Neural cell (in vitro differentiated cells): ENCODE results near the gene PLCB4. TPM values are rescaled to one million over a fixed set of nuclear protein-coding genes. Genes with fewer than 3 reads are reported as not detected.

Experiments
- H2AFZ ChIP-seq: fragments of 200-600, 300-800 bp; sonication (generic), shearing (Covaris generic); 2 replicates; pipeline ENCODE4 v1.6.0; 2014; ENCODE audit warnings: low read depth, mild to moderate bottlenecking, antibody characterized with exemption, low read length, moderate library complexity
- H3F3A ChIP-seq: fragments of 200-600 bp; shearing (Covaris generic); 2 replicates; pipeline ENCODE4 v1.6.1; 2016; ENCODE audit warnings: mild to moderate bottlenecking, moderate library complexity, mixed read lengths, antibody characterized with exemption, low read length; ENCODE audit not compliant: insufficient read depth, poor library complexity, severe bottlenecking
- H3K27ac ChIP-seq: fragments of 200-600, 300-800 bp; sonication (generic), shearing (Covaris generic); 2 replicates; pipeline ENCODE4 v1.5.1; 2014; ENCODE audit warnings: mild to moderate bottlenecking, low read length, moderate library complexity
- H3K27me3 ChIP-seq: fragments of 300-800, 200-600 bp; sonication (generic), shearing (Covaris generic); 2 replicates; pipeline ENCODE4 v1.6.0; 2014; ENCODE audit warnings: mild to moderate bottlenecking, low read depth, low read length, moderate library complexity; ENCODE audit not compliant: insufficient read depth
- H3K36me3 ChIP-seq: fragments of 300-800, 200-600 bp; sonication (generic), shearing (Covaris generic); 2 replicates; pipeline ENCODE4 v1.5.1; 2014; ENCODE audit warnings: mild to moderate bottlenecking, antibody characterized with exemption, low read length, moderate library complexity; ENCODE audit not compliant: insufficient read depth
- H3K4me2 ChIP-seq: fragments of 300-800, 200-600 bp; sonication (generic), shearing (Covaris generic); 2 replicates; pipeline ENCODE4 v1.6.0; 2014; ENCODE audit warnings: mild to moderate bottlenecking, low read length
- H3K4me3 ChIP-seq: fragments of 300-800, 200-600 bp; sonication (generic), shearing (Covaris generic); 2 replicates; pipeline ENCODE4 v1.5.1; 2014; ENCODE audit warnings: mild to moderate bottlenecking, low read length, moderate library complexity
- H3K79me2 ChIP-seq: fragments of 200-600 bp; shearing (Covaris generic); replicated peaks from 2 replicates; pipeline ENCODE4 v1.6.0; 2014; ENCODE audit warnings: mild to moderate bottlenecking, low read length, moderate library complexity; ENCODE audit not compliant: insufficient read depth
- H3K9ac ChIP-seq: fragments of 300-800, 200-600 bp; sonication (generic), shearing (Covaris generic); 2 replicates; pipeline ENCODE4 v1.6.1; 2016; ENCODE audit warnings: mild to moderate bottlenecking, low read length, mixed read lengths
- H3K9me2 ChIP-seq: fragments of 200-600 bp; shearing (Covaris generic); 2 replicates; pipeline ENCODE4 v1.6.1; 2016; ENCODE audit warnings: mild to moderate bottlenecking, low read length, mixed read lengths; ENCODE audit not compliant: insufficient read depth
- H3K9me3 ChIP-seq: fragments of 200-600, 300-800 bp; sonication (generic), shearing (Covaris generic); 2 replicates; pipeline ENCODE4 v1.6.1; 2016; ENCODE audit warnings: mild to moderate bottlenecking, mixed run types, low read length, moderate library complexity, mixed read lengths
- H4K20me1 ChIP-seq: fragments of 200-600 bp; shearing (Covaris generic); 2 replicates; pipeline ENCODE4 v1.6.1; 2016; ENCODE audit warnings: mild to moderate bottlenecking, mixed run types; ENCODE audit not compliant: insufficient read depth
- EP300 ChIP-seq: fragments of 450-650 bp; conservative IDR thresholded peaks from 2 replicates; pipeline ENCODE4 v1.6.1; 2014; ENCODE audit warnings: antibody characterized with exemption, mild to moderate bottlenecking, moderate library complexity; ENCODE audit not compliant: poor library complexity, severe bottlenecking
- EZH2 ChIP-seq: fragments of 200-600, 300-800 bp; shearing (Covaris generic), sonication (generic); IDR thresholded peaks from 2 replicates; pipeline ENCODE4 v1.6.1; 2014; ENCODE audit warnings: antibody characterized with exemption, low read length, borderline replicate concordance, mild to moderate bottlenecking; ENCODE audit not compliant: insufficient read depth, poor library complexity, severe bottlenecking
- MXI1 ChIP-seq: fragments of 450-650 bp; conservative IDR thresholded peaks from 2 replicates; pipeline ENCODE4 v1.6.1; 2014; ENCODE audit warnings: antibody characterized with exemption, mild to moderate bottlenecking; ENCODE audit not compliant: poor library complexity, severe bottlenecking
- POLR2AphosphoS5 ChIP-seq: IDR thresholded peaks from 2 replicates; pipeline ENCODE4 v1.6.1; 2012
- RAD21 ChIP-seq: fragments of 450-650 bp; conservative IDR thresholded peaks from 2 replicates; pipeline ENCODE4 v1.6.1; 2014; ENCODE audit warnings: antibody characterized with exemption, mild to moderate bottlenecking, moderate library complexity
- REST ChIP-seq: IDR thresholded peaks from 2 replicates; pipeline ENCODE4 v1.6.1; 2012; ENCODE audit warnings: borderline replicate concordance
- SMC3 ChIP-seq: fragments of 450-650 bp; conservative IDR thresholded peaks from 2 replicates; pipeline ENCODE4 v1.6.1; 2014; ENCODE audit warnings: antibody characterized with exemption, mild to moderate bottlenecking, moderate library complexity; ENCODE audit not compliant: poor library complexity
- TAF1 ChIP-seq: IDR thresholded peaks from 2 replicates; pipeline ENCODE4 v1.6.1; 2012; ENCODE audit warnings: low read depth
- polyA plus RNA-seq: library from polyadenylated mRNA; depleted of rRNA; stranded (reverse); fragments of >200 nt; gene quantifications from 2 replicates; pipeline ENCODE4 v1.2.3, GENCODE V29; 2014
- TF ChIP-seq, protein P1 (sequence below): fragments of 450-650 bp; IDR thresholded peaks from 2 replicates; pipeline ENCODE4 v1.5.1; 2014; ENCODE audit warnings: antibody characterized with exemption, mild to moderate bottlenecking, moderate library complexity; ENCODE audit not compliant: poor library complexity, severe bottlenecking

The PLCB4 gene
- polyA plus RNA-seq, 1 donor from 2014 or later: 13.1 TPM

GRCh38 chr20:9490161-9490560 lies 421.3 kb downstream of the PLCB4 start:
- peak overlapping the region; percentile 88 for H3K27ac ChIP-seq
- no peaks in the 10 kb centered on the region for H4K20me1 ChIP-seq
- no peak overlapping the region for H2AFZ ChIP-seq
- H3K9ac ChIP-seq: no peak overlapping the region
- no peaks in the 10 kb centered on the region for H3K27me3 ChIP-seq
- H3K79me2 ChIP-seq: no peaks in the 10 kb centered on the region
- no peak overlapping the region for H3K4me3 ChIP-seq
- H3K9me2 ChIP-seq: no peaks in the 10 kb centered on the region
- H3K36me3 ChIP-seq: no peaks in the 10 kb centered on the region
- no peaks in the 10 kb centered on the region for H3K9me3 ChIP-seq
- no peaks in the 10 kb centered on the region for H3F3A ChIP-seq
- no peak overlapping the region for H3K4me2 ChIP-seq
- no peak for TF ChIP-seq EP300
- no peak for TF ChIP-seq RAD21
- TF ChIP-seq EZH2: no peak

DNA sequence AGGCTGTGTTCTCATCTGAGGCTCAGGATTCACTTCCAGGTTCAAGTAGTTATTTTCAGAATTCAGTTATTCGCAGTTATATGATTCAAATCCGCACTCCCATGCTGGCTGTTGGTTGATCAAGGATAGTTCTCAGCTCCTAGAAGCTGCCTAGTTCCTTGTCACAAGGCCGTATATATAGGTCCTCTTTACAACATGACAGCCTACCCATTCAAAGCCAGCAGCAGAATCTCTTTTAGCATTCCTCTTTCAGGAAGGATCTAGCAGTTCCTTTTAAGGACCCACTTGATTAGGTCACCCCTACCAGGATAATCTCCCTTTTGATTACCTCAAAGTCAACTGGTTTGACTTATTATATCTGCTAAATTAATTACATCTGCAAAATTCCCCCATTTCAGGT lies 421.7 kb downstream of the PLCB4 start:
- H3K4me2 ChIP-seq: no peak overlapping the region
- no peak overlapping the region for H2AFZ ChIP-seq
- no peak for TF ChIP-seq EP300
- TF ChIP-seq, protein P1, sequence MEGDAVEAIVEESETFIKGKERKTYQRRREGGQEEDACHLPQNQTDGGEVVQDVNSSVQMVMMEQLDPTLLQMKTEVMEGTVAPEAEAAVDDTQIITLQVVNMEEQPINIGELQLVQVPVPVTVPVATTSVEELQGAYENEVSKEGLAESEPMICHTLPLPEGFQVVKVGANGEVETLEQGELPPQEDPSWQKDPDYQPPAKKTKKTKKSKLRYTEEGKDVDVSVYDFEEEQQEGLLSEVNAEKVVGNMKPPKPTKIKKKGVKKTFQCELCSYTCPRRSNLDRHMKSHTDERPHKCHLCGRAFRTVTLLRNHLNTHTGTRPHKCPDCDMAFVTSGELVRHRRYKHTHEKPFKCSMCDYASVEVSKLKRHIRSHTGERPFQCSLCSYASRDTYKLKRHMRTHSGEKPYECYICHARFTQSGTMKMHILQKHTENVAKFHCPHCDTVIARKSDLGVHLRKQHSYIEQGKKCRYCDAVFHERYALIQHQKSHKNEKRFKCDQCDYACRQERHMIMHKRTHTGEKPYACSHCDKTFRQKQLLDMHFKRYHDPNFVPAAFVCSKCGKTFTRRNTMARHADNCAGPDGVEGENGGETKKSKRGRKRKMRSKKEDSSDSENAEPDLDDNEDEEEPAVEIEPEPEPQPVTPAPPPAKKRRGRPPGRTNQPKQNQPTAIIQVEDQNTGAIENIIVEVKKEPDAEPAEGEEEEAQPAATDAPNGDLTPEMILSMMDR: no peak
- TF ChIP-seq SMC3: no peak
- TF ChIP-seq REST: no peak
- TF ChIP-seq EZH2: no peak
- TF ChIP-seq POLR2AphosphoS5: no peak
- H3K27me3 ChIP-seq: no peaks in the 10 kb centered on the region
- H3K27ac ChIP-seq: peak overlapping the region; percentile 88
- peak overlapping the region; percentile 11 for H3K4me3 ChIP-seq
- H3K79me2 ChIP-seq: no peaks in the 10 kb centered on the region
- H3K9me2 ChIP-seq: no peaks in the 10 kb centered on the region
- H4K20me1 ChIP-seq: no peaks in the 10 kb centered on the region
- H3F3A ChIP-seq: no peaks in the 10 kb centered on the region
- no peaks in the 10 kb centered on the region for H3K36me3 ChIP-seq
- H3K9ac ChIP-seq: peak overlapping the region; percentile 49
- no peaks in the 10 kb centered on the region for H3K9me3 ChIP-seq

DNA sequence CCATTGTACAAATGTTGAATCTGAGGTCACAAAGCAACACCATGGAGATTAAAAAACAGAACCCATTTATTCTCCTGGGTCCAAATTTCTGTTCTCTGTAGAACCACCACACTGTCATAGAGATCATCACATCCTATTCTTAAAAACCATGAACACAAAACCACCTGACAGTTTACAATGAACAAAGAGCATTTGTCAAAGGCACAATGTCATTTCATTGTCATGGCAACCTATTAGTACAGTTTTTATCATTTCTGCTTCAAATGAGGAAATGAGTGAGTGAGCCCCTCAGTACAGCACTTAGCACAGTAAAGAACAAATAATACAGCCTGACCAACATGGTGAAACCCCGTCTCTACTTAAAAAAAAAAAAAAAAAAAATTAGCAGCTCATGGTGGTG lies 422.4 kb downstream of the PLCB4 start:
- H3K4me3 ChIP-seq: peak overlapping the region; percentile 11
- no peak overlapping the region for H2AFZ ChIP-seq
- no peaks in the 10 kb centered on the region for H3K27me3 ChIP-seq
- H4K20me1 ChIP-seq: no peaks in the 10 kb centered on the region
- H3K79me2 ChIP-seq: no peaks in the 10 kb centered on the region
- no peak overlapping the region for H3K4me2 ChIP-seq
- H3K27ac ChIP-seq: peak overlapping the region; percentile 88
- no peaks in the 10 kb centered on the region for H3F3A ChIP-seq
- no peaks in the 10 kb centered on the region for H3K36me3 ChIP-seq
- H3K9me2 ChIP-seq: no peaks in the 10 kb centered on the region
- H3K9me3 ChIP-seq: no peaks in the 10 kb centered on the region
- H3K9ac ChIP-seq: peak overlapping the region; percentile 49
- TF ChIP-seq REST (peak; percentile 50), TAF1 (no peak), POLR2AphosphoS5 (peak; percentile 60), EP300 (peak; percentile 86), MXI1 (no peak), SMC3 (no peak)
- TF ChIP-seq, protein P1: no peak
